ENCODE measurements around the gene TAGLN.

DNA sequence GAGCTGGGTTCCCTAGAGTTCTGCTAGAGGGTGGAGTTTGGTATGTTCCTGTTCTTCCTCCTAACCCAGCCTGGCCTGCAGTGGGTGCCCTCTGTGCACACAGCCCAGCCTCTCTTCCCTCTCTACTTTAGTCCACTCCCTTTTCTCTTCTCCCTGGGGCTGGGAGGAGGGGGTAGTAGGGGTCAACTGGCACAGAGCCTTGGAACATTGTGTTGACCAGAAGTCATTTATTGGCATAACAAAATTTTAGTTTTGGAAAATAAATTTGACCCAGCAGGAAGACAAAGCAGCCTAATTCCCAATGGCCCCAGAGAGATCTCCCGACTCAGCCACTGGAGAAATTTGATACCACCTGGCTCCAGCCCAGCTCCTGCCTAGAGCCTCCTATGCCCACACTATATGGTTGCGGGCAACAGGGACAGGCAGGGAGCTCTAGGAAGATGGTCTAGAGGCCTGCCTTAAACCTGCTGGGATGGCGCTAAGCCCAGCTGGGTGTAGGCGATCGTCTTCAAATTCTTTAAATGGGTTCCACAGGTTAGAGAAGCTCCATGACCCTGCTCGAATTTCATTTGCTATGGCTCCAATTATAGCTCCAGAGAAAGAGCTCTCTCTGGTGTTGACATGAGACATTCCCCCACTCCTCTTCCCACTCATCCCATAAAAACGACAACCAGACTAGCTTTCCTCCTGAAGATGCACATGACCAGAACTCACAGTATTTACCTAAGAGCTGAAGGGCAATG lies 22.8 kb downstream of the TAGLN start:
- TF ChIP-seq, protein P1, sequence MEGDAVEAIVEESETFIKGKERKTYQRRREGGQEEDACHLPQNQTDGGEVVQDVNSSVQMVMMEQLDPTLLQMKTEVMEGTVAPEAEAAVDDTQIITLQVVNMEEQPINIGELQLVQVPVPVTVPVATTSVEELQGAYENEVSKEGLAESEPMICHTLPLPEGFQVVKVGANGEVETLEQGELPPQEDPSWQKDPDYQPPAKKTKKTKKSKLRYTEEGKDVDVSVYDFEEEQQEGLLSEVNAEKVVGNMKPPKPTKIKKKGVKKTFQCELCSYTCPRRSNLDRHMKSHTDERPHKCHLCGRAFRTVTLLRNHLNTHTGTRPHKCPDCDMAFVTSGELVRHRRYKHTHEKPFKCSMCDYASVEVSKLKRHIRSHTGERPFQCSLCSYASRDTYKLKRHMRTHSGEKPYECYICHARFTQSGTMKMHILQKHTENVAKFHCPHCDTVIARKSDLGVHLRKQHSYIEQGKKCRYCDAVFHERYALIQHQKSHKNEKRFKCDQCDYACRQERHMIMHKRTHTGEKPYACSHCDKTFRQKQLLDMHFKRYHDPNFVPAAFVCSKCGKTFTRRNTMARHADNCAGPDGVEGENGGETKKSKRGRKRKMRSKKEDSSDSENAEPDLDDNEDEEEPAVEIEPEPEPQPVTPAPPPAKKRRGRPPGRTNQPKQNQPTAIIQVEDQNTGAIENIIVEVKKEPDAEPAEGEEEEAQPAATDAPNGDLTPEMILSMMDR (IDR thresholded peaks at IDR 0.05; ENCODE audit: control extremely low read depth in 1 of 3, insufficient read depth in 1 of 3, low read depth in 1 of 3, low read length in 3 of 3): no peak
- TF ChIP-seq, protein P2, sequence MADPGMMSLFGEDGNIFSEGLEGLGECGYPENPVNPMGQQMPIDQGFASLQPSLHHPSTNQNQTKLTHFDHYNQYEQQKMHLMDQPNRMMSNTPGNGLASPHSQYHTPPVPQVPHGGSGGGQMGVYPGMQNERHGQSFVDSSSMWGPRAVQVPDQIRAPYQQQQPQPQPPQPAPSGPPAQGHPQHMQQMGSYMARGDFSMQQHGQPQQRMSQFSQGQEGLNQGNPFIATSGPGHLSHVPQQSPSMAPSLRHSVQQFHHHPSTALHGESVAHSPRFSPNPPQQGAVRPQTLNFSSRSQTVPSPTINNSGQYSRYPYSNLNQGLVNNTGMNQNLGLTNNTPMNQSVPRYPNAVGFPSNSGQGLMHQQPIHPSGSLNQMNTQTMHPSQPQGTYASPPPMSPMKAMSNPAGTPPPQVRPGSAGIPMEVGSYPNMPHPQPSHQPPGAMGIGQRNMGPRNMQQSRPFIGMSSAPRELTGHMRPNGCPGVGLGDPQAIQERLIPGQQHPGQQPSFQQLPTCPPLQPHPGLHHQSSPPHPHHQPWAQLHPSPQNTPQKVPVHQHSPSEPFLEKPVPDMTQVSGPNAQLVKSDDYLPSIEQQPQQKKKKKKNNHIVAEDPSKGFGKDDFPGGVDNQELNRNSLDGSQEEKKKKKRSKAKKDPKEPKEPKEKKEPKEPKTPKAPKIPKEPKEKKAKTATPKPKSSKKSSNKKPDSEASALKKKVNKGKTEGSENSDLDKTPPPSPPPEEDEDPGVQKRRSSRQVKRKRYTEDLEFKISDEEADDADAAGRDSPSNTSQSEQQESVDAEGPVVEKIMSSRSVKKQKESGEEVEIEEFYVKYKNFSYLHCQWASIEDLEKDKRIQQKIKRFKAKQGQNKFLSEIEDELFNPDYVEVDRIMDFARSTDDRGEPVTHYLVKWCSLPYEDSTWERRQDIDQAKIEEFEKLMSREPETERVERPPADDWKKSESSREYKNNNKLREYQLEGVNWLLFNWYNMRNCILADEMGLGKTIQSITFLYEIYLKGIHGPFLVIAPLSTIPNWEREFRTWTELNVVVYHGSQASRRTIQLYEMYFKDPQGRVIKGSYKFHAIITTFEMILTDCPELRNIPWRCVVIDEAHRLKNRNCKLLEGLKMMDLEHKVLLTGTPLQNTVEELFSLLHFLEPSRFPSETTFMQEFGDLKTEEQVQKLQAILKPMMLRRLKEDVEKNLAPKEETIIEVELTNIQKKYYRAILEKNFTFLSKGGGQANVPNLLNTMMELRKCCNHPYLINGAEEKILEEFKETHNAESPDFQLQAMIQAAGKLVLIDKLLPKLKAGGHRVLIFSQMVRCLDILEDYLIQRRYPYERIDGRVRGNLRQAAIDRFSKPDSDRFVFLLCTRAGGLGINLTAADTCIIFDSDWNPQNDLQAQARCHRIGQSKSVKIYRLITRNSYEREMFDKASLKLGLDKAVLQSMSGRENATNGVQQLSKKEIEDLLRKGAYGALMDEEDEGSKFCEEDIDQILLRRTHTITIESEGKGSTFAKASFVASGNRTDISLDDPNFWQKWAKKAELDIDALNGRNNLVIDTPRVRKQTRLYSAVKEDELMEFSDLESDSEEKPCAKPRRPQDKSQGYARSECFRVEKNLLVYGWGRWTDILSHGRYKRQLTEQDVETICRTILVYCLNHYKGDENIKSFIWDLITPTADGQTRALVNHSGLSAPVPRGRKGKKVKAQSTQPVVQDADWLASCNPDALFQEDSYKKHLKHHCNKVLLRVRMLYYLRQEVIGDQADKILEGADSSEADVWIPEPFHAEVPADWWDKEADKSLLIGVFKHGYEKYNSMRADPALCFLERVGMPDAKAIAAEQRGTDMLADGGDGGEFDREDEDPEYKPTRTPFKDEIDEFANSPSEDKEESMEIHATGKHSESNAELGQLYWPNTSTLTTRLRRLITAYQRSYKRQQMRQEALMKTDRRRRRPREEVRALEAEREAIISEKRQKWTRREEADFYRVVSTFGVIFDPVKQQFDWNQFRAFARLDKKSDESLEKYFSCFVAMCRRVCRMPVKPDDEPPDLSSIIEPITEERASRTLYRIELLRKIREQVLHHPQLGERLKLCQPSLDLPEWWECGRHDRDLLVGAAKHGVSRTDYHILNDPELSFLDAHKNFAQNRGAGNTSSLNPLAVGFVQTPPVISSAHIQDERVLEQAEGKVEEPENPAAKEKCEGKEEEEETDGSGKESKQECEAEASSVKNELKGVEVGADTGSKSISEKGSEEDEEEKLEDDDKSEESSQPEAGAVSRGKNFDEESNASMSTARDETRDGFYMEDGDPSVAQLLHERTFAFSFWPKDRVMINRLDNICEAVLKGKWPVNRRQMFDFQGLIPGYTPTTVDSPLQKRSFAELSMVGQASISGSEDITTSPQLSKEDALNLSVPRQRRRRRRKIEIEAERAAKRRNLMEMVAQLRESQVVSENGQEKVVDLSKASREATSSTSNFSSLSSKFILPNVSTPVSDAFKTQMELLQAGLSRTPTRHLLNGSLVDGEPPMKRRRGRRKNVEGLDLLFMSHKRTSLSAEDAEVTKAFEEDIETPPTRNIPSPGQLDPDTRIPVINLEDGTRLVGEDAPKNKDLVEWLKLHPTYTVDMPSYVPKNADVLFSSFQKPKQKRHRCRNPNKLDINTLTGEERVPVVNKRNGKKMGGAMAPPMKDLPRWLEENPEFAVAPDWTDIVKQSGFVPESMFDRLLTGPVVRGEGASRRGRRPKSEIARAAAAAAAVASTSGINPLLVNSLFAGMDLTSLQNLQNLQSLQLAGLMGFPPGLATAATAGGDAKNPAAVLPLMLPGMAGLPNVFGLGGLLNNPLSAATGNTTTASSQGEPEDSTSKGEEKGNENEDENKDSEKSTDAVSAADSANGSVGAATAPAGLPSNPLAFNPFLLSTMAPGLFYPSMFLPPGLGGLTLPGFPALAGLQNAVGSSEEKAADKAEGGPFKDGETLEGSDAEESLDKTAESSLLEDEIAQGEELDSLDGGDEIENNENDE (IDR thresholded peaks at IDR 0.05; ENCODE audit: insufficient replicate concordance, low read length): no peak
- TF ChIP-seq FOSL1 (IDR thresholded peaks at IDR 0.05; ENCODE audit: insufficient read depth, low read depth, low read length) (no peak), CREB1 (IDR thresholded peaks at IDR 0.05) (no peak), POLR2AphosphoS5 (IDR thresholded peaks at IDR 0.05; ENCODE audit: low read depth, low read length) (no peak), POLR2A (IDR thresholded peaks at IDR 0.05; ENCODE audit: control extremely low read depth in 1 of 2, low read depth in 2 of 2, low read length in 2 of 2) (no peak), EZH2 (IDR thresholded peaks at IDR 0.05; ENCODE audit: low read depth, low read length, severe bottlenecking) (no peak), RAD21 (IDR thresholded peaks at IDR 0.05 in 1 of 2, conservative IDR thresholded peaks at IDR 0.05 in 1 of 2; ENCODE audit: low read depth in 2 of 2, low read length in 2 of 2) (no peak), MAFK (IDR thresholded peaks at IDR 0.05; ENCODE audit: low read depth, low read length) (no peak)
